Epidermal melanocyte (primary cell): ENCODE results near the gene OCIAD1.
"Not testable (repeated sequence)": the region's sequence is repeated elsewhere in the genome, so short reads cannot be mapped to it uniquely, and the experiment has no call there.

Experiments used
- DNase-seq: peaks from one replicate; pipeline ENCODE4 v3.0.0; 2011; ENCODE audit warnings: low spot score; ENCODE audit not compliant: insufficient read length

The OCIAD1 gene

GRCh38 chr4:48889750-48890149 is 58.9 kb downstream of the OCIAD1 start:
- DNase-seq: not testable (repeated sequence)

- DNase-seq: no peak
These were observed 60.2 kb downstream of the OCIAD1 start for GRCh38 chr4:48891028-48891619.

DNA sequence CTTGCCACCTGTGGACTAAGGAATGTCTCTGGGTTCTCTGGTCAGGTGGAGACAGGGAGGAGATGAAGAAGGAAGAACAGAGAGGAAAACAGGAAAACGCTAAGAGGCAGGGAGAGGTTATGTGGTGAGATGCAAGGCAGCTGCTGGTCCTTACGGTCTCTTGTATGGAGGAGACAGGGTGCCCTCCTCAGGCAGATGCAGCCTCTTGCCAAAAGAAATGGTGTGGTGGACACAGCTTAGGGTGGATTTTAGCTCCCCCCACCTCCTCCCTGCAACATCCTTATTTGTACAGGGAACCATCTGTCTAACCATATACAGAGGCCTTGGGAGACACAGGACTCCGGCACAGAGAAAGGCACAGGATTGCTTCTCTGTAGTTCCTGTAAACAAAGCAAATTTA is 66.0 kb downstream of the OCIAD1 start:
- DNase-seq: no peak

GRCh38 chr4:48898733-48899431 is 68.0 kb downstream of the OCIAD1 start:
- DNase-seq: no peak

DNA sequence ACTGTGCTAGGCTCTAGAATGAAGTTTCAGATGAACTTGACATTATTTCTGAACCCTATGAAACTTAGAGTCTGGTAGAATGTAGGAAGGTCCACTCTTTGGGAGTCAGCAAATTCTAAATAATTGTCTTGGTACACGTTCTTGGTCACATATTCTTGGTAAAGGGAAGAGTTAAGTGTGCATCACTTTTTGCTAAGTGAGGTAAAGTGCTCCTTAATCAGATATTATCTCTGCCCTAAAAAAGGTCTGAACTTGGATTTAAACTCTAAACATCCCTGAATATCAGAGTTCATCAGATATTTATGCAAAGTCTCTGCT is 68.5 kb downstream of the OCIAD1 start:
- no peak for DNase-seq

- no peak for DNase-seq
These were observed 69.1 kb downstream of the OCIAD1 start for GRCh38 chr4:48899950-48900349.

GRCh38 chr4:48901196-48901595 is 70.3 kb downstream of the OCIAD1 start:
- DNase-seq: no peak

- DNase-seq: no peak
These were observed 71.4 kb downstream of the OCIAD1 start for GRCh38 chr4:48902266-48902665.

- no peak for DNase-seq
These were observed 73.2 kb downstream of the OCIAD1 start for GRCh38 chr4:48904101-48904500.

- no peak for DNase-seq
These were observed 73.8 kb downstream of the OCIAD1 start for GRCh38 chr4:48904541-48905142.

DNA sequence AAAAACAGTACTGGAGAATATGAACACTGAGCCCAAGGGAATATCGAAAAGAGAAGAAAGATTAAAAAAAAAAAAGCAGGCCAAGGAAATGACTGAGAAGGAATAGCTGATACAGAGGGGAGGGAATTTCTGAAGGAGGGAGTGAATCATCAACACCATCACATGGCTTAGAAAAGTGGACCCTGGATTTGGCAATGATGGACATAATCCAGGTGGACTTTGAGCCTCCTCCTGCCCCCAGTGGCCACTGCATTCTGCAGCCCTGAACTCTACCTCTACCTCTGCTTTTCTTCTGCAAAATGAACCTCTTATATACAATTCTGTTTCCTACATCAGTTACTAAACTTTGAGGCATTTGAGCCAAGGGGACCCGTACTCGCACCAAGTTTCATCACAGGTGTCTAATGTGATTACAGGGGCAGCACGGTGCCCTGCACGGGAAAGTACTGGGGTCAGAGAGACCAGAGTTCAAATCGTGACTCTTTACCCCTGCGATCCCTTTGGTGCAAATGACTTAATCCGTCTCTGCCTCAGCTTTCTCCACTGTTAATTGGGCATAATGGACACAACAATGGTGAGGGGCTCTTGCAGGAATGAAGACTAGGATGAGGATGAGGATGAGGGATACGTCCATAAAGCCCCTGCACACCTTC is 74.6 kb downstream of the OCIAD1 start:
- no peak for DNase-seq

DNA sequence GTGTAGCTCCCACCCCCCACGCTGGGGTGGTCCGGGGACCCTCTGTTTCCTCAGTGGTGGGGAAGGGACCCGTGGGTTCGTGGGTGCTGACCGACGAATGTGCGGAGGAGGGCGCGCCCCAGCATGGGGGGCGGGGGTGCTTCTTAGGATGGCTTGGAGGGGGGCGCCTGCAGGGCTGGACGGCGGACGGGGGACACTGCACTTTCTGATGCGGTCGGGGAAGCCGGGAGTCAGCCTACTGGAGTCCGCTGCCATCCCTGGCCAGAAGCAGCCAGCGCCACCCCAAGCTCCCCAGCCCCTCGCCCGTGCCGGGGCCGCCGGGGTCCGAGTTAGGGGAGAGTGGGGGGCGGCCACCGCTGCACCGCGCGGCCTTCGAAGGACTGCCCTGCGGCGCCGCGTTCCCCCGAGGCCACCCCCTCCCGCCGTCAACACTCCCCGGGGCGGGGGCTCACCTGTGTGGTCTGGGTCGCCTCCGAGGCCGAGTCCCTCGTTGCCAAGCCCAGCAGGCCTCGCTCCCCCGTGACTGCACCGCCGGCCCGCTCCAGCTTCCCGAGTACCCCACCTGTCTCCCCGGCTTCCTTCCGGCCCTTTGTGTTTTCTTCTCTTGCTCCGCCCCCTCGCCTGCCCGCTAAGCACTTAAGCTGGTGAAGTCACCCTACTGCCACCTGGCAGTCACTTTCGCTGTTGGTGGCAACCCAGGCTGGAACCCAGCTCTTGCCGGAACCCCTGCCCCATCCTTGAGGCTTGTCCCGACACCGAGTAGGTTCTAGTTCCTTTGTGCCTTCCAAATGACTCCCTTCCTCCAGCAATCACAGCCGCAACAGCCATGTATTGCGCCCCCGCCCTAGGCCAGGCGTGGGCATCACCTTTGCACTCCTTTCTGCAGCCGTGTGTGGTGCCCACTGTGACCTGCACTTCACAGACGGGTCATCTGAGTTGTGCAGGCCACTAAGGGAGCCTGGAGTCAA is 75.6 kb downstream of the OCIAD1 start, which contains the start of gene OCIAD2:
Gene OCIAD2 (minus strand): TSS at position 569 of the 968 bp plus-strand sequence. CDS start 2,225 bp downstream, outside the sequence.
- DNase-seq: no peak

DNA sequence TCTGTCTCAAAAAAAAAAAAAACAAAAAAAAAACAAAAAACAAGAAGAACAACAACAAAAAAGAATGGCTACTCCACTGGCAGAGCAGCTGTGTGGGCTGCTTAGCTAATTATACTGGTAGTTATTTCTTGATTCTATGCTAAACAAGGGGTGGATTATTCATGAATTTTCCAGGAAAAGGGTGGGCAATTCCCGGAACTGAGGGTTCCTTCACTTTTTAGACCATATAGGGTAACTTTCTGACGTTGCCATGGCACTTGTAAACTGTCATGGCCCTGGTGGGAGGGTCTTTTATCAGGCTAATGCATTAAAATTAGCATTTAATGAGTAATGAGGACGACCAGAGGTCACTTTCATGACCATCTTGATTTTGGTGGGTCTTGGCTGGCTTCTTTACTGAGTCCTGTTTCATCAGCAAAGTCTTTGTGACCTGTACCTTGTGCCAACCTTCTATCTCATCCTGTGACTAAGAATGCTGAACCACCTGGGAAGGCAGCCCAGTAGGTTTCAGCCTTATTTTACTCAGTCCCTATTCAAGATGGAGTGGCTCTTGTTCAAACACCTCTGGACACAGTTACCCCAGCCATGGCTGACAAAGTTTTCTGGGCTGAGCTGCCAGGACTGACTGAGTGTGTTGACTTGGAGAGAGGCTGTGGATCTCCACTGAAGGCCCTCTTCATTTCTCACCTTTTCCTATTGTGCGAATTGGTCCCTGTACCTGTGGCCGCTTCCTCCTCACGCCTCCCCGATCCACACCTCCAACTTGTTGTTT is 77.0 kb downstream of the OCIAD1 start:
- DNase-seq: no peak

DNA sequence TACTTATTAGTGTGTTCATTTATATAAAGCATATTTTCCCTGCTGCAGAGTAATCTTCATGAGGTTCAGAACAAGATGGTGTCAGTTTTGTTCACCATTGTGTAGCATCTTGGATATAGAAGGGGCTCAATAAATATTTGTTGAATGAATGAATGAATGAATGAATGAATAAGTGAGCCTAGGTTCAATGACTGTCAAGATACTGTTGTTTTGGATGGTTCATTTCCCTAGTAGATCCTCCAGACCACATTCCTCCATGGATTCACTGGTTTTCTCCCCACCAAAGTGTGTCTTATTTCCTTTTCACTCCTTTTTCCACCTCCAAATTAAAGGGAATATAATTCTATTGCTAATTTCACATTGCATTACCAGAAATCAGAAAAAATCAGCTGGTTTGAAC is 77.8 kb downstream of the OCIAD1 start:
- no peak for DNase-seq

GRCh38 chr4:48909697-48910096 is 78.8 kb downstream of the OCIAD1 start:
- peak; percentile 42 for DNase-seq

GRCh38 chr4:48910511-48910910 is 79.6 kb downstream of the OCIAD1 start:
- DNase-seq: no peak
